ENCODE data around the gene CIAPIN1. TPM values are rescaled to one million over a fixed set of nuclear protein-coding genes. Genes with fewer than 3 reads are reported as not detected.
"Not testable (repeated sequence)": the region's sequence is repeated elsewhere in the genome, so short reads cannot be mapped to it uniquely, and the experiment has no call there.

The CIAPIN1 gene
- total RNA-seq, 1 donor, result 39.3 TPM

GRCh38 chr16:57407521-57408353 lies 39.4 kb downstream of the CIAPIN1 start:
- no peak for TF ChIP-seq CTCF (IDR thresholded peaks at IDR 0.05; ENCODE audit: insufficient read depth, low read length)
- no peak overlapping the region for H3K4me3 ChIP-seq (ENCODE audit: low read depth, low read length)
- no peak for DNase-seq (ENCODE audit: low read depth)

GRCh38 chr16:57406881-57407280 lies 40.3 kb downstream of the CIAPIN1 start:
- no peak for DNase-seq (ENCODE audit: low read depth)
- H3K4me3 ChIP-seq (ENCODE audit: low read depth, low read length), result no peak overlapping the region
- TF ChIP-seq CTCF (IDR thresholded peaks at IDR 0.05; ENCODE audit: insufficient read depth, low read length), result no peak

- H3K4me3 ChIP-seq (ENCODE audit: low read depth, low read length), result no peak overlapping the region
- DNase-seq (ENCODE audit: low read depth), result no peak
- TF ChIP-seq CTCF (IDR thresholded peaks at IDR 0.05; ENCODE audit: insufficient read depth, low read length), result no peak
These were observed 42.1 kb downstream of the CIAPIN1 start for GRCh38 chr16:57405097-57405496.

GRCh38 chr16:57403965-57404817 lies 43.0 kb downstream of the CIAPIN1 start, which contains the start of gene CCL17:
Gene CCL17 (plus strand): TSS chr16:57404767. CDS start chr16:57413933, 9,166 bp downstream.
- no peak for DNase-seq (ENCODE audit: low read depth)
- TF ChIP-seq CTCF (IDR thresholded peaks at IDR 0.05; ENCODE audit: insufficient read depth, low read length), result no peak

GRCh38 chr16:57401943-57402640 lies 45.1 kb downstream of the CIAPIN1 start:
- no peak for TF ChIP-seq CTCF (IDR thresholded peaks at IDR 0.05; ENCODE audit: insufficient read depth, low read length)
- DNase-seq (ENCODE audit: low read depth), result no peak
- no peak overlapping the region for H3K4me3 ChIP-seq (ENCODE audit: low read depth, low read length)

More at GRCh38 chr16:57403965-57404817, 43.0 kb downstream of the CIAPIN1 start, which contains the start of gene CCL17:
- H3K4me3 ChIP-seq (ENCODE audit: low read depth, low read length), result no peak within 1 kb of the TSS

- not testable (repeated sequence) for DNase-seq (ENCODE audit: low read depth); H3K4me3 ChIP-seq (ENCODE audit: low read depth, low read length)
These were observed 49.7 kb downstream of the CIAPIN1 start for GRCh38 chr16:57397493-57397892.

All from fibroblast of the aortic adventitia (primary cell).